ENCODE measurements around the gene TRABD2A. TPM values are rescaled to one million over a fixed set of nuclear protein-coding genes. Genes with fewer than 3 reads are reported as not detected.

TRABD2A gene
- total RNA-seq, 2 donors from 2014 or later = 4.8 to 7.7 TPM

- H3K27me3 Mint-ChIP-seq (ENCODE audit: insufficient read depth) = peaks cover 52% of the 10 kb centered on the region
- no peaks in the 10 kb centered on the region for H3K36me3 Mint-ChIP-seq (ENCODE audit: low read depth)
- Histone ChIP-seq H3K9ac (ENCODE audit: extremely low read depth, low read length, poor library complexity, severe bottlenecking) (no peak overlapping the region), H3K36me3 (ENCODE audit: control insufficient read depth, insufficient read depth, low read length) (no peaks in the 10 kb centered on the region), H3K27ac (ENCODE audit: low read depth, low read length) (no peak overlapping the region), H3K27me3 (ENCODE audit: control insufficient read depth, insufficient read depth, low read length, poor library complexity, severe bottlenecking) (peaks cover 48% of the 10 kb centered on the region), H3K9me3 (ENCODE audit: control insufficient read depth, low read length) (no peaks in the 10 kb centered on the region), H3K4me3 (ENCODE audit: low read length) (no peak overlapping the region), H3K4me1 (ENCODE audit: control insufficient read depth, insufficient read depth, low read length) (no peaks in the 10 kb centered on the region)
- peak; percentile 26 for DNase-seq
- H3K27ac Mint-ChIP-seq = no peak overlapping the region
- WGBS, 2 experiments (ENCODE audit: insufficient coverage in 1 of 2, insufficient read length in 1 of 2) = 87 to 100% methylated on average over 2 of the region's 2 CpGs
- no peak overlapping the region for H3K4me3 Mint-ChIP-seq
- no peaks in the 10 kb centered on the region for H3K9me3 Mint-ChIP-seq
- TF ChIP-seq CTCF (conservative IDR thresholded peaks at IDR 0.05) = no peak
- peaks cover 22% of the 10 kb centered on the region for H3K4me1 Mint-ChIP-seq
Observed at GRCh38 chr2:84885111-84885510, 4.2 kb upstream of the TRABD2A start.

- Mint-ChIP-seq H3K27me3 (ENCODE audit: insufficient read depth) (peaks cover 59% of the 10 kb centered on the region), H3K27ac (no peak overlapping the region), H3K36me3 (ENCODE audit: low read depth) (no peaks in the 10 kb centered on the region), H3K4me1 (peaks cover 24% of the 10 kb centered on the region), H3K9me3 (no peaks in the 10 kb centered on the region), H3K4me3 (no peak overlapping the region)
- no peak for TF ChIP-seq CTCF (conservative IDR thresholded peaks at IDR 0.05)
- no peaks in the 10 kb centered on the region for H3K4me1 ChIP-seq (ENCODE audit: control insufficient read depth, insufficient read depth, low read length)
- peak; percentile 10 for DNase-seq
- peaks cover 54% of the 10 kb centered on the region for H3K27me3 ChIP-seq (ENCODE audit: control insufficient read depth, insufficient read depth, low read length, poor library complexity, severe bottlenecking)
- H3K36me3 ChIP-seq (ENCODE audit: control insufficient read depth, insufficient read depth, low read length) = no peaks in the 10 kb centered on the region
- H3K9ac ChIP-seq (ENCODE audit: extremely low read depth, low read length, poor library complexity, severe bottlenecking) = no peak overlapping the region
- no peak overlapping the region for H3K4me3 ChIP-seq (ENCODE audit: low read length)
- no peak overlapping the region for H3K27ac ChIP-seq (ENCODE audit: low read depth, low read length)
- H3K9me3 ChIP-seq (ENCODE audit: control insufficient read depth, low read length) = no peaks in the 10 kb centered on the region
Observed at GRCh38 chr2:84884449-84884848, 3.6 kb upstream of the TRABD2A start.

GRCh38 chr2:84882775-84883550 lies 2.1 kb upstream of the TRABD2A start:
- Histone ChIP-seq H3K4me1 (ENCODE audit: control insufficient read depth, insufficient read depth, low read length) (no peaks in the 10 kb centered on the region), H3K9me3 (ENCODE audit: control insufficient read depth, low read length) (no peaks in the 10 kb centered on the region), H3K27me3 (ENCODE audit: control insufficient read depth, insufficient read depth, low read length, poor library complexity, severe bottlenecking) (peaks cover 69% of the 10 kb centered on the region), H3K4me3 (ENCODE audit: low read length) (no peak overlapping the region), H3K36me3 (ENCODE audit: control insufficient read depth, insufficient read depth, low read length) (no peaks in the 10 kb centered on the region), H3K27ac (ENCODE audit: low read depth, low read length) (no peak overlapping the region), H3K9ac (ENCODE audit: extremely low read depth, low read length, poor library complexity, severe bottlenecking) (no peak overlapping the region)
- WGBS, 2 experiments (ENCODE audit: insufficient coverage in 1 of 2, insufficient read length in 1 of 2) = 80 to 84% methylated on average over 2 to 3 of the region's 4 CpGs
- peaks cover 24% of the 10 kb centered on the region for H3K4me1 Mint-ChIP-seq
- TF ChIP-seq CTCF (conservative IDR thresholded peaks at IDR 0.05) = no peak
- no peaks in the 10 kb centered on the region for H3K9me3 Mint-ChIP-seq
- no peak overlapping the region for H3K27ac Mint-ChIP-seq
- H3K27me3 Mint-ChIP-seq (ENCODE audit: insufficient read depth) = peaks cover 74% of the 10 kb centered on the region
- DNase-seq = peak; percentile 29
- H3K4me3 Mint-ChIP-seq = no peak overlapping the region
- no peaks in the 10 kb centered on the region for H3K36me3 Mint-ChIP-seq (ENCODE audit: low read depth)

Data from endodermal cell (in vitro differentiated cells).